Stimulated activated CD8-positive, alpha-beta memory T cell treated with anti-CD3 and anti-CD28 coated beads, Interleukin-7, amount 100 ng/mL, for 4 hours (primary cell): ENCODE results near the gene PPM1J.
A peak's percentile ranks its signal among the peaks of the same experiment; 100 is the strongest.

Experiments used
- DNase-seq, 2 donors: peaks; one replicate each; pipeline ENCODE4 v3.0.0-alpha.2; 2020; ENCODE audit warnings: low read depth in 2 of 2

Gene PPM1J

DNA sequence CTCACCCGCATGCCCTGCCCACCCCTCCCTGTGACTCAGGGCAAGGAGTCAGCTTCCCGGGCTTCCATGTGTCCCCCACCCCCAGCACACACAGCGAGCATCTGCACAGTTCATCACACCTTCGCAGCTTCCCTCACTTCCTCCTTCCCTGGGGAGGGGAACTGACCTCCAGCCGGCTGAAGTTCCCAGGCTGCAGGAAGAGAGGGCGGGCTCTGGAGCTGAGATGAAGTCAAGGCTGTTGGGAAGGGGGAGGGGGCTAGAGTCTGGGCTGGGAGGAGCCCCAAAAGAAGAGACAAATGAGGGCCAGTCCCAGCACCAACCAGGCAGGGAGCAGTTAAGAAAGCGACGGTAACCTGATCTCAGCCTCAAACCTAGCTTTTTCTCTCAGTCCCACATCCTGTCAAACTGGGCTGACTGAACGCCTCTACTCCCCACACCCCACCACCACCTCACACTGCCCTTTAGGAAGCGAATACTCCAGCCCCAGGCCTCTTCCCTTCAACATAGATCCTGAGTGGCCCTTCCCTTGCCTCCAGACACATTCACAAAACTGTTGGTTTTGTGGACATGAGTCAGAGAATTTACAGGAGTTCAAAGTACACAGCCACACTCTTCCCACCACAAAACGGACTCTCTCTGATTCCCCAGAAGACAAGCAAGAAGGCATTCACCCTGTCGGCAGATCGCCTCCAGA lies 10.1 kb downstream of the PPM1J start:
- DNase-seq = no peak

DNA sequence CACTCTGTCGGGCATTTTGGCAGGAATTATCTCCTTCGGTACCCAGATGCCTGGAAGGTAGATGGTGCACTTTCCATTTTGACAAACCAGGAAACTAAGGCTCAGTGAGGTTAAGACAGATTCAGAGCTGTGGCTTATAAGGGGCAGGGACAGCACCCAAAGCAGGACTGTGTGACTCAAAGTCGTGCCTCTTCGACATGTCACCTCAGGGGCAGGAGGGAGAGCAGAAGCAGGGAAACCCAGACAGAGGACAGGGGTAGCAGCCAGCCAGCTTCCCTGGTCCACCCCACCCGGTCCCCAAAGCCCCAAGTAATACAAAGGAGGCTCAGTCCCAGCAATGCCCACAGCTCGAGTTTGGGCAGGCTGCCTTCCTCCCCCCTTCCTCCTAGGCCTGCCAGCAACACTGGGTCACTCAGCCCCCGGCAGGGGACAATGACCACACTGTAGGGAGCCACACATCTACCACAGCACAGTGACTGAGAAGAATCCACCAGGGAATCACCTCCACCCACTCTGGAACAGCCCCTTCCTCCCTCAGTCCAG lies 10.7 kb downstream of the PPM1J start:
- no peak for DNase-seq

DNA sequence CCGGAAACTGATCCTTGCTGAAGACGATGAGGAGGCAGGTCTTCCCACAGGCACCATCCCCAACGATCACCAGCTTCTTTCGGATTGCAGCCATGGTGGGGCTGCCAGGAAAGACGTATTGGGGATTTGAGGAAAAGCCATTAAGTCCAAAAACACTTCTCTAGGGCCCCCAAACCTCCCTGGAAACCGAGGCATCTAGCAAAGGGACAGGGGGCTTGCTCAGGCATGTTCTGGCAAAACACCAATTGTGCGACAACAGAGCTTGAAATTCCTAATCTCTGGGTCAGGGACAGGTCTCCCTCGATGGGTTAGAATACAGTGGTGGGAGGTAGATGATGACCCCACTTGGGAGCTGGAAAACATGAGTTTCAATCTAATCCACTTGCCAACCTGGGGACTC lies 11.4 kb downstream of the PPM1J start:
- DNase-seq = no peak

DNA sequence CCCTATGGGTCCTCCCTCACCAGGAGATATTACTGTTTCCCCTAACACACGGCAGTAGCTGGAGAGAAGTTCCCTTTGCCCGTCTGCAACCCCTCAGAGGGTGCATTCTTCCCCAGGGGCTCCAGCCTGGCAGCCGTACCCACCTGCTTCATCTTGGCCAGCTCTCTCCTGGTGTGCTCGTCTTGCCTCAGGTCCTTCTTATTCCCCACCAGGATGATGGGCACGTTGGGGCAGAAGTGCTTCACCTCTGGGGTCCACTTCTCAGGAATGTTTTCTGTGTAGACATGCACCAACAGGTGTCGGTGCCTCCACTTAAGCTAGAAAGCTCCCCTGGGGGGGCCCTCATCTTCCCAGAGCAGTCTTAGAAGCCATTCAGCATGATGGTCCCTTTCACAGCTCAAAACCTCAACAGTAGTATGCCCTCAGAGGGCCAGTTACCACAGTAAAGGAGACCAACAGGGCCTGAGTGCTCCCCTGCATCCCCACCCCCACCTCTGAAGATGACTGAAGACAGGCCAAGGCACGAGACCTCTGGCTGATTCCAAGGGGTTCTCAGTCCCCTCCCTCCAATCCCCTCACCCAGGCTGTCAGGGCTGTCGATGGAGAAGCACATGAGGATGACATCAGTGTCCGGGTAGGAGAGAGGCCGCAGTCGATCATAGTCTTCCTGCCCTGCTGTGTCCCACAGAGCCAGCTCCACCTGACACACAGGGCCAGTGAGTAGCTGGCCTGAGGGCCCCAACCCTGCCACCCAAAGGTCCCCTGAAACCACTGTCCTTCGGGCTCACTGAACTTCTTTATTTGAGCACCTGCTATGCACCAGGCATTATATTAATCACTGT lies 12.5 kb downstream of the PPM1J start:
- no peak for DNase-seq

DNA sequence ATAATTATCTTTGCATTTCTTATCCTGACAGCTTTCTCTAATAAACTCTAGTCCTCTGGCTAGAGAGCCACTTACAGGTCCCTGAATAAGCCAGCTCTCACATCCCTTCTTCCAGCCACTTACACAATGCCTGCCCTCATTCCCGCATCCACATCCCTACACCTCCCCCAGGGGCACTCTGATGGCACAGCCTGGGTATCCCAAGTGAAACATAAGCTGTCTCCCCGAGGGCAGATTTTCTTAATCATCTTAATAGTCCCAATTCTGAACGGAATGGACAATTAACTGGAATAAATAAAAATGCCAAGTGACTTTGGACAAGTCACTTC lies 13.1 kb downstream of the PPM1J start:
- DNase-seq = no peak

DNA sequence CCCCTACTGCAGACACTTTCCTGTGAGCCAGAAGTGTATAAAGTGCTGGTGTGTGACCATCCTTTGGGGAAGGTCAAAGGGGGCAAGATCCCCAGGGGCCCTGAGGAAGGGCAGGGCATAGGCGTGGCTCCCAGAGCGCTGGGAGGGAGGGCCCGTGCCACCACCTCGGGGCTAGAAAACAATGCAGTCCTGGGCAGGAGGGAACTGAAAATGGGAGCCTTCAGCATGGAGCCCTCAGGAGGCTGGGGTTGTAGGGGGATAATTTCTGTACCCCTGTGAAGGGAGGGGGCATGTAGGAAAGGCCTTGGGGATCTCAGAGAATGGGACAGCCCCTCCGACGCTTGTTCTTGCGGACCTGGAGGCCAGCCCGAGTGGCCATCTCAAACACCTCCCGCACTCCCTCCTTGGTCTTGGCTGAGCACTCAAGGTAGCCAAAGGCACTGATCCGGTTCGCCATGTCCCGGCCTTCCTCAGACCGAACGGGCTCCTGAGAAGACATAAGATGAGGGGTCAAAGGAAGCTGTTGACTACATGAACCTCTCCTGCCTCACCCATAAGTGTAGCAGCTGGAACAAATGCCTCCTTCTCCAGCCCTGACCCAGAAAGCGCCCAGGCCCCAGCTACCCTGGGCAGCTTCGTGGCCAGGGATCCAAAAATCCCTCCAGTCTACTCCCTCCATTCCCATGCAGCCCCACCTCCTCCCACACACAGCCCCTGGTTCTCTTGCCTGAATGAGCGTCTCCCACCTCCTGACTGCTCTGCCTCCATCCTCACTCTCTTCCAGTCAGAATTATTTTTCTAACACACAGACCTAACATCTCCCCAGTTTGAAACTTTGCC lies 13.7 kb downstream of the PPM1J start:
- no peak for DNase-seq

DNA sequence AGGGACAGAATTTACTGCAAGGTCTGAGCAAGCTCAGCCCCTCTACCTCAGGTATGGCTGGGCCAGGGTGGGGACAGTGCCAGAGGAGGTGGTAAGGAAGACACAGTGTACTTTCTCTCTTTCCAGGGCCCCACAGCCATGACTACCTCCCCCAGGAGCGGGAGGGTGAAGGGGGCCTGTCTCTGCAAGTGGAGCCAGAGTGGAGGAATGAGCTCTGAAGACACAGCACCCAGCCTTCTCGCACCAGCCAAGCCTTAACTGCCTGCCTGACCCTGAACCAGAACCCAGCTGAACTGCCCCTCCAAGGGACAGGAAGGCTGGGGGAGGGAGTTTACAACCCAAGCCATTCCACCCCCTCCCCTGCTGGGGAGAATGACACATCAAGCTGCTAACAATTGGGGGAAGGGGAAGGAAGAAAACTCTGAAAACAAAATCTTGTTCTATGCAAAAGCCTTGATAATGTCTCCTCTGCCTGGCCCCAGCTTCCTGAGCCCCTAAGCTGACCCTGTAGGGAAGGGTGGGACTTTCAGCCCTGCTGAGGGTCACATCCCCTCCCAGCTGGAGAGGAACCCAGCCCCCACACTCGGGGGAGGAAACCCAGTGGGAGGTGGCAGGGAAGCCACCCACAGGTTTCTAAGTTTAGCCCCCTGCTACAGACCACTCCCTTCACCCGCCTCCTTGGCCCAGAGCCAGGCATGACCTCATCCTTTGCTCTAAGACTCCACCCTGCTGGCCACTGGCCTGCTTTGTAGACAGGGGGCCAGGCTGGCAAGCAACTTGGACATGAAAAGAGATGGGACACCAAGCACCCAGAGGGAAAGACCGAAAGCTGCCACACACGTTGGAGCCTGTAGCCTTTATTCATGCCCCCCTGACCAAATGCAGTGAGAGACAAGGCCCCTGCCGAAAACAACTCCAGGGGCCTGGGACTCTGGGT lies 14.6 kb downstream of the PPM1J start:
- peak; percentile 61 to 71 for DNase-seq

DNA sequence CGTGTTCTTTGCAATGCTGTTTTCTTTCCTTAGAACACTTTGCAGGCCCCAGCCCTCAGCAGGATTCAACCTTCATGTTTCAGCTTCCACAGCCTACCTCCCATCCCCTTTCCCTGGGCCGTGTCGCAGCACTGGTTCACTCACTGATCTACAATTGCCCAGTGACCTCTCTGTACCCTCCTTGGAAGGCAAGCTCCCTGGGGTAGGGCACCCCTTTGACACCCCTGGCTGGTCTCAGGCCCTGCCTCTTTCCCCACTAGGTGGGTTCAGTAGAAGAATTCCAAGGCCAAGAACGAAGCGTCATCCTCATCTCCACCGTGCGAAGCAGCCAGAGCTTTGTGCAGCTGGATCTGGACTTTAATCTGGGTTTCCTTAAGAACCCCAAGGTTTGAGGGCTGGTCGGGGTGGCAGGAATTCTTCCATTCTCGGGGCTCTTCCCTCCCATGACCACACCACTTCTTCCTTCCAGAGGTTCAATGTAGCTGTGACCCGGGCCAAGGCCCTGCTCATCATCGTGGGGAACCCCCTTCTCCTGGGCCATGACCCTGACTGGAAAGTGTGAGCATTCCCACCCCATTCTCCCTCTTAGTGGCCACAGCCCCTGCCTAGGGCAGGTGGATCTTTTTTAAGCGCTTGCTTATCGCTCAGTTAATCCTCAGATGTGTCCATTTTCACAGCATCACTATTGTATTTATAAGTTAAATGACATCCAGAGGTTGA lies 15.5 kb downstream of the PPM1J start:
- no peak for DNase-seq

DNA sequence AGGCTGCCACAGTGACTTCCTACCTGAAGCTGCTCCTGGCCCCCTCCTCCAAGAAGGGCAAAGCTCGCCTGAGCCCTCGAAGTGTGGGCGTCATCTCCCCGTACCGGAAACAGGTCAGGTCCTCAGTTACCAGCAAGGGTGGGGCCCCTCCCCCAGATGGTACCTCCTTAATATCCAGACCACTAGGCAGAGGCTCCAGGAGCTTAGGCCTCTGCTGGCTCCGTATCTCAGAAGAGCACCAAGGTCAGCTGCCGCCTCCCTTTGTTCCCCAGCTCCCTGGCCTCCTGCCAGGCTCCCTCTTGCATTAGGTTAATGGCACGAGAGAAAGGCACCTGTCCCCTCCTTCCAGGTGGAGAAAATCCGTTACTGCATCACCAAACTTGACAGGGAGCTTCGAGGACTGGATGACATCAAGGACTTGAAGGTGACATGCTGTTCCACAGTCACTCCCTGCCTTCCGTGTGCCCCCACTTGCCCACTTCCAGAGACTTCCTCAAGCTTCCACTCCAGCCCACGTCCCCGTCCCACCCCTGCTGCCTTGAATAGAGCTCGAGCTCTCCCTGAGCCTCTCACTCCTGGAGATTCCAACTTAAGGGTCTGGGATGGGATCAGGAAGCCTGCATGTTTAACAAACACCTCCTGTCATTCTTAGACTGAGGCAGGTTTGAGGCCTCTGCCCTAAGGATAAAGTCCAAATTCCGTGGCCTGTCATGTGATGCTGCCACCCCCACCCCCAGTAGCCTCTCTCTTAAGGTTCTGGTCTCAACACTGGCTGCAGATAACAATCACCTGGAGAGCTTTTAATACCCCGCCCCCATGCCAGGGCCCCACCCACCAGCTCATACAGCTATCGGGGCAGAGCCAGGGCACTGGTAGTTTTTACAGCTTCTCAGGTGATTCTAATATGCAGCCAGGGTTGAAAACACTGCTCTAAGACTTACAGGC lies 16.5 kb downstream of the PPM1J start:
- no peak for DNase-seq

DNA sequence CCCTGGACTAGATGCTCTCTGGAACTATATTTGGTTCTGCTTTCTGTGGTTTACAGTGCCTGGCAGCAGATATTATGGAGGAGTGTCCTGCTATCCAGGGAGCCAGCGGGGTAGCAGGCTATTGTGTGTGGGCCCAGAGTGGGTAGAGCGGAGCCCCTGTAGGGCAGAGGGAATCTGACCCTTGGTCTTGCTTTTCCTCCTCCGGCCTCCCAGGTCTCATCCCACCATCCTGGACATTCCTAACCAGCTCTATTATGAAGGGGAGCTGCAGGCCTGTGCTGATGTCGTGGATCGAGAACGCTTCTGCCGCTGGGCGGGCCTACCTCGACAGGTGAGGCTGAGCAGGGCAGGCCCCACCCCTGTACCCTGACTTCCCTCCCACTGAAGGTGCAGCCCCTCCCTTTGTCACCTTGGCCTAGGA lies 17.3 kb downstream of the PPM1J start:
- DNase-seq = no peak

DNA sequence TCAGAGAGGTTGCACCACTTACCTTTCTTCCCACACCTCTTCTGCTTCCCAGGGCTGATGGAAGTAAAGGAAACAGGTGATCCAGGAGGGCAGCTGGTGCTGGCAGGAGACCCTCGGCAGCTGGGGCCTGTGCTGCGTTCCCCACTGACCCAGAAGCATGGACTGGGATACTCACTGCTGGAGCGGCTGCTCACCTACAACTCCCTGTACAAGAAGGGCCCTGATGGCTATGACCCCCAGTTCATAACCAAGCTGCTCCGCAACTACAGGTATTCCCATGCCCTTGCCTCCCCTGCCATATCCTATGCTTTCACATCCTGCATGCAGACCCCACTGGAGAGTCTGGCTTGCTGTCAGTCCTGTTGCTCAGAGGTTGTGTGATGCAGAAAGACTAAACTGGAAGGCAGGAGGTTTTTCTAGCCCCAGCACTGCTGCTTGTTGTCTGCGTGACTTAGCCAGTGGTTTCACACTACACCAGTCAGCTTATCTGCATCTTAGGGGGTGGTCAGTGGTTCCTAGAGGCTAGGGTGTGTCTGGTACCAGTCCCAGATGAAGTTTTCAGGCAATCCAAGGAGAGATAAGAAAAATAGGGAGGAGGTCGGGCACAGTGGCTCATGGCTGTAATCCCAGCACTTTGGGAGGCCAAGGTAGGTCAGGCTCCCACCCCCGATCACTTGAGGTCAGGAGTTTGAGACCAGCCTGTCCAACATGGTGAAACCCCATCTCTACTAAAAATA lies 18.4 kb downstream of the PPM1J start:
- DNase-seq = no peak

DNA sequence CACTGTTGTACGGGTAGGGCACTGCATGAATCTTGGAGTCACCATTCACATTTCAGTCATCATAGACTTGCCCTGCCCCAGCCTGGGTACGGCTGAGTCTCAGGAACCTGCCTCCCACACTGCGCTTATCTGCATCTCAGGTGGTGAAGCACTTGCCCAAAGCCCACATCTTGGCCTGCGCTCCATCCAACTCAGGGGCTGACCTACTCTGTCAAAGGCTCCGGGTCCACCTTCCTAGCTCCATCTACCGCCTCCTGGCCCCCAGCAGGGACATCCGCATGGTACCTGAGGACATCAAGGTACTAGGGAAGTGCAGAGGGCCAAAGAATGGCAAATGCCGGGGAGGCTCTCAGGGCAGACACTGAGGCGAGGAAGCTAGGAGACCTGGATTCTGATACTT lies 19.9 kb downstream of the PPM1J start:
- no peak for DNase-seq

DNA sequence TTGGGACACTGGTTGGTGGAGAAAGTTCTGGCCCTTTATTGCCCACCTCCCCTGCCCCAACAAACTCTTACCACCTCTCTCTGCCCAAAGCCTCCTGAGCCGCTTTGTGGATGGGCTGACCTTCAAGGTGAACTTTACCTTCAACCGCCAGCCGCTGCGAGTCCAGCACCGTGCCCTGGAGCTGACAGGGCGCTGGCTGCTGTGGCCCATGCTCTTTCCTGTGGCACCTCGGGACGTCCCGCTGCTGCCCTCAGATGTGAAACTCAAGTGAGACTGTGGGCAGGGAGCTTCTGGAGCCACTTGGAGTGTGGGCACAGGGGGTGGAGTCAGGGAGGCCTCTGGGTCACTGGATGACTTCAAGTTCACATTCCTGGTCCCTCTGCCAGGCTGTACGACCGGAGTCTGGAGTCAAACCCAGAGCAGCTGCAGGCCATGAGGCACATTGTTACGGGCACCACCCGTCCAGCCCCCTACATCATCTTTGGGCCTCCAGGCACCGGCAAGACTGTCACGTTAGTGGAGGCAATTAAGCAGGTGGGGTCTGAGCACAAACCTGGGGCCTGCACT lies 20.7 kb downstream of the PPM1J start:
- DNase-seq = no peak

DNA sequence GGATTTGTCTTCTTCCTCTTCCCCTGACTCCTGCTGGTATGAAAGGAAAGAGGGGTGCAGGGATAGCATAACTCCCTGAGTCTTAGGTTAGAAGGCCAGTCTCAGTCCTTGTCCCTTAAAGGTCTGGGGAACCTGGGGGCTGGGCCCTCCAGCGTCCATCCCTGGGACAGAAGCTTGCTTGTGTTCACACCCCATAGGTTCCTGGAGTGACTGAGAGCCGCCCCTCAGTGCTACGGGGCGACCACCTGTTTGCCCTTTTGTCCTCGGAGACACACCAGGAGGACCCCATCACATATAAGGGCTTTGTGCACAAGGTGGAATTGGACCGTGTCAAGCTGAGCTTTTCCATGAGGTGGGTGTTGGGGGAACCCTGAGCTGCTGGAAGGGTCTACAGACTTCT lies 21.3 kb downstream of the PPM1J start:
- no peak for DNase-seq

DNA sequence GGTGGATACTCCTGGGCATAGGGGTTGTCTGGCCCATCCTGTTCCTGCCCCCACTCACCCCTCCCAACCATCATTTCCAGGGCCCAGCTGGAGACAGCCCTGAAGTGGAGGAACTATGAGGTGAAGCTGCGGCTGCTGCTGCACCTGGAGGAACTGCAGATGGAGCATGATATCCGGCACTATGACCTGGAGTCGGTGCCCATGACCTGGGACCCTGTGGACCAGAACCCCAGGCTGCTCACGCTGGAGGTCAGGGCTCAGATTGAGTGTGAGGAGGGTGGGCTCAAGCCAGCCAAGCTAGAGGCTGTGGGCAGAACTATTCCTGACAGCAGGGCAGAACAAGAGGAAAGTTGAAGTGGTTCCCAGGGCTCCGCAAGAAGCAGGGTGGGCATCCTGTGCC lies 22.5 kb downstream of the PPM1J start:
- DNase-seq = no peak

DNA sequence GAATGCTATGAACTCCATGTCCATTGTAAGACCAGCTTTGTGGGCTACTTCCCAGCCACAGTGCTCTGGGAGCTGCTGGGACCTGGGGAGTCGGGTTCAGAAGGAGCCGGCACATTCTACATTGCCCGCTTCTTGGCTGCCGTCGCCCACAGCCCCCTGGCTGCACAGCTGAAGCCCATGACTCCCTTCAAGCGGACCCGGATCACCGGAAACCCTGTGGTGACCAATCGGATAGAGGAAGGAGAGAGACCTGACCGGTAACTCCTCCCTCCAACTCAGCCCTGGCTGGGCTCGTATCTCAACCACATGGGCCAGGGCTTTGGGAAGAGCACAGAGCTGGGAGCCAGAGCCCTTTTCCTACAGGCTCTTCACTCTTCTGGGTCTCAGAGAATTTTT lies 25.3 kb downstream of the PPM1J start:
- DNase-seq = no peak

DNA sequence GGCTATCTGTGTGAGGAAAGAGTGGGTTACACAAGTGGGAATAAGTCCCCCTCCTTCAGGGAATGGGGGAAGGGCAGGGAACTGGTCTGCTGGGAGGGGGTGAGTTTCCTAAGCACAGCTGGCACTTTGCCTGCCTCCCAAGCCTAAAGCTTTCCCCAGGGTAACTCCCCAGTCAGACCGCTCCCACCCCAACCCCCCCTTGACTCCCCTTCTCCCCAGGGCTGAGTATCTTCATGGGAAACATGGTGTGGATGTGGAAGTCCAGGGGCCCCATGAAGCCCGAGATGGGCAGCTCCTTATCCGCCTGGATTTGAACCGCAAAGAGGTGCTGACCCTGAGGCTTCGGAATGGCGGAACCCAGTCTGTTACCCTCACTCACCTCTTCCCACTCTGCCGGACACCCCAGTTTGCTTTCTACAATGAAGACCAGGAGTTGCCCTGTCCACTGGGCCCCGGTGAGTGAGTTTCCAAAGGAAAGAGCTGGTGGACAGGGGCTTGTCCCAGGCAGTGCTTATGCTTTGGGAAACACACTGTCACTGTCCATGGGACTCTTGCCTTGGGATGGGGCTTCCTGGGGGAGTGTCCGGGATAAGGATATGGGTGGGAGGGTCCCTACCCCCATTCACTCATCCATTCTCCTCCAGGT lies 25.8 kb downstream of the PPM1J start:
- no peak for DNase-seq

DNA sequence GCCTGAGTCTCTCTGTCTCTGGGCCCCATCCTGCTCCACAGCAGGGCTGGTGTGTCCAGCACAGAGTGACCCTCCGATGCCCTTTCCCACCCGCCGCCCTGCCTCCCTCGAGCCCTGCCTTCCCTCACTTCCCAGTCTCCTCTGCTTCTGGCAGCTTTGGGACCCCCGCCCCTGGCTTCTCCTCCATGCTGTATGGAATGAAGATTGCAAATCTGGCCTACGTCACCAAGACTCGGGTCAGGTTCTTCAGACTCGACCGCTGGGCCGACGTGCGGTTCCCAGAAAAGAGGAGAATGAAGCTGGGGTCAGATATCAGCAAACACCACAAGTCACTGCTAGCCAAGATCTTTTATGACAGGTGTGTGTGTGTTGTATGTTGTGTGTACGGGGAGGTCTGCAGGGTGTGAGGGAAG lies 26.3 kb downstream of the PPM1J start:
- DNase-seq = no peak
